K562 (cell line): Measurements from ENCODE around the gene DLGAP1.
"Not testable (repeated sequence)": the region's sequence is repeated elsewhere in the genome, so short reads cannot be mapped to it uniquely, and the experiment has no call there.

Experiments used
- EZH2 ChIP-seq: IDR thresholded peaks from 2 replicates; pipeline ENCODE4 v1.6.1; 2012; ENCODE audit warnings: low read depth, mild to moderate bottlenecking, inconsistent platforms, low read length, borderline replicate concordance
- POLR2A ChIP-seq: fragments of 450-650 bp; conservative IDR thresholded peaks from 2 replicates; pipeline ENCODE4 v1.6.1; 2016
- SPI1 ChIP-seq: IDR thresholded peaks from 2 replicates; pipeline ENCODE4 v1.6.1; 2011; ENCODE audit warnings: low read depth, low read length, control low read depth, borderline replicate concordance
- USF2 ChIP-seq: sonication (generic); formaldehyde crosslinking; IDR thresholded peaks from 2 replicates; pipeline ENCODE4 v1.5.0; 2020; ENCODE audit warnings: missing genetic modification reagents
- ZNF431 ChIP-seq: sonication (generic); formaldehyde crosslinking; IDR thresholded peaks from 2 replicates; pipeline ENCODE4 v1.8.0; 2022; ENCODE audit warnings: mild to moderate bottlenecking, missing genetic modification reagents

- TF ChIP-seq ZNF431; USF2 (CRISPR knock-in tag); SPI1; POLR2A; EZH2: not testable (repeated sequence)
Measured at GRCh38 chr18:4287340-4287739, 167.8 kb downstream of the DLGAP1 start.
